ENCODE data around the gene ITIH3.

ITIH3 gene

GRCh38 chr3:52845691-52846431 lies 51.3 kb downstream of the ITIH3 start:
- peak; percentile 1 for DNase-seq

GRCh38 chr3:52846432-52846965 lies 51.9 kb downstream of the ITIH3 start:
- no peak for DNase-seq

- DNase-seq = no peak
Measured at GRCh38 chr3:52847241-52847640, 52.6 kb downstream of the ITIH3 start.

- no peak for DNase-seq
Measured at GRCh38 chr3:52847726-52848125, 53.1 kb downstream of the ITIH3 start.

- no peak for DNase-seq
Measured at GRCh38 chr3:52848617-52849016, 54.0 kb downstream of the ITIH3 start.

- DNase-seq = no peak
Measured at GRCh38 chr3:52849656-52850055, 55.1 kb downstream of the ITIH3 start.

- peak; percentile 6 for DNase-seq
Measured at GRCh38 chr3:52851348-52851747, 56.8 kb downstream of the ITIH3 start.

- no peak for DNase-seq
Measured at GRCh38 chr3:52852419-52852818, 57.8 kb downstream of the ITIH3 start.

GRCh38 chr3:52854013-52854412 lies 59.4 kb downstream of the ITIH3 start:
- DNase-seq = no peak

- DNase-seq = no peak
Measured at GRCh38 chr3:52856666-52857065, 62.1 kb downstream of the ITIH3 start.

GRCh38 chr3:52857133-52857532 lies 62.5 kb downstream of the ITIH3 start:
- DNase-seq = no peak

- no peak for DNase-seq
Measured at GRCh38 chr3:52857864-52858263, 63.3 kb downstream of the ITIH3 start.

All from NCI-H2227 treated with DMSO at 0.1 percent for 48 hours (cell line).